ENCODE measurements around the gene SLC22A23. TPM values are rescaled to one million over a fixed set of nuclear protein-coding genes. Genes with fewer than 3 reads are reported as not detected.

The SLC22A23 gene
- total RNA-seq, 1 donor = 9.0 TPM

- TF ChIP-seq CTCF (IDR thresholded peaks at IDR 0.05; ENCODE audit: insufficient read depth, low read length) = no peak
These were observed 128.1 kb downstream of the SLC22A23 start for GRCh38 chr6:3328796-3329195.

GRCh38 chr6:3328145-3328544 is 128.7 kb downstream of the SLC22A23 start:
- no peak for TF ChIP-seq CTCF (IDR thresholded peaks at IDR 0.05; ENCODE audit: insufficient read depth, low read length)
- peak; percentile 56 for DNase-seq (ENCODE audit: low read depth)
- H3K4me3 ChIP-seq (ENCODE audit: low read depth, low read length) = no peak overlapping the region

More at GRCh38 chr6:3328796-3329195, 128.1 kb downstream of the SLC22A23 start:
- H3K4me3 ChIP-seq (ENCODE audit: low read depth, low read length) = no peak overlapping the region
- DNase-seq (ENCODE audit: low read depth) = no peak

GRCh38 chr6:3327403-3327802 is 129.4 kb downstream of the SLC22A23 start:
- no peak for DNase-seq (ENCODE audit: low read depth)
- no peak for TF ChIP-seq CTCF (IDR thresholded peaks at IDR 0.05; ENCODE audit: insufficient read depth, low read length)
- no peak overlapping the region for H3K4me3 ChIP-seq (ENCODE audit: low read depth, low read length)

DNA sequence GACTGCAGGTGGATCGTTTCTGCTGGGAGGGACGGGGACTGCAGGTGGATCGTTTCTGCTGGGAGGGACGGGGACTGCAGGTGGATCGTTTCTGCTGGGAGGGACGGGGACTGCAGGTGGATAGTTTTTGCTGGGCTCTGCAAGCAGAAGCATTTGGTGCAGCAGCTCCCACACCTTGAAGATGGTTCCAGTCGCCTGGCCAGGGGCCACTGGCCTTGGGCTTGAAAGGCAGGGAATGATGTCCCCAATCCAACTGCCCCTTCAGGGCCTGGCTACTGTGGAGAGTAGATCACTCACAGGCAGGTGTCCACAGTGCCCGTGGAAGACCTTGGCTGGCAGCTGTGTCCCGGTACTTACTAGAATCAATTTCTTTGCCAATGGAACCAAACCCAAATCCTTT is 129.9 kb downstream of the SLC22A23 start:
- no peak for TF ChIP-seq CTCF (IDR thresholded peaks at IDR 0.05; ENCODE audit: insufficient read depth, low read length)
- no peak for DNase-seq (ENCODE audit: low read depth)
- H3K4me3 ChIP-seq (ENCODE audit: low read depth, low read length) = no peak overlapping the region

DNA sequence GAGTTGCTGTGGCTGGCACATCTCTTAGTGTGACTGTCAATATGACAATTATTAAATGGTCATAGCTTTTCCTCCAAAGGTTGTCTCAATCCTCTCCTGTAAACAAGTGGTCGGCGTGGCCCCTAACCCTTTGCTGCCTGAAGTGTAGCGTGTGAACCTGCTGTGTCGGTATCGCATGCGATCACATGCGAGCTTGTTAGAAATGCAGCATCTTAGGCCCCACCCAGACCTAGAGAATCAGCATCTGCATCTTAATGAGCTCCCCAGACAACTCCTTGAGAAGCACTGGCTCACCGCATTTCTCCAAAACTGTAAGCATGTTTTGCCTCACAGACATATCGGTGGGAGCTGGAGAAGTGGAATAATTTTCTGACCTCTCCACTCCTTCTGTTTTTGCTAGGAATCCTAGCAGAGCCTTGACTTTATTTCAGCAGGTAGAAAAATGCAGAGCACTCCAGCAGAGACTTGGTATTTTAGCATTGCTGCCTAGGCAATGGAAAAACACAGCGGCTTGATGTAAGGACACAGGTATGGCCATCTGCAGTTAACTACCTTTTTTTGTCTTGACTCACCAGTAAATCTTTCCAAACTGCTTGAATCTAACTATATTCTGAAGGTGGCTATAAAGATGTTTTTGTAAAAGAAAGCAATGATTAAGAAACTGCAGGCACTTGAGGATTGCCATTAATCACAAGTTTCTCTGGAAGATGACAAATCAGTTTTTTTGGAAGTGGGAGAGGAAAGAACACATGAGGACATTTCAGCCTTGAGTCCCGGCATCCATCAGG is 130.5 kb downstream of the SLC22A23 start:
- peak; percentile 16 for DNase-seq (ENCODE audit: low read depth)
- H3K4me3 ChIP-seq (ENCODE audit: low read depth, low read length) = no peak overlapping the region
- TF ChIP-seq CTCF (IDR thresholded peaks at IDR 0.05; ENCODE audit: insufficient read depth, low read length) = no peak

DNA sequence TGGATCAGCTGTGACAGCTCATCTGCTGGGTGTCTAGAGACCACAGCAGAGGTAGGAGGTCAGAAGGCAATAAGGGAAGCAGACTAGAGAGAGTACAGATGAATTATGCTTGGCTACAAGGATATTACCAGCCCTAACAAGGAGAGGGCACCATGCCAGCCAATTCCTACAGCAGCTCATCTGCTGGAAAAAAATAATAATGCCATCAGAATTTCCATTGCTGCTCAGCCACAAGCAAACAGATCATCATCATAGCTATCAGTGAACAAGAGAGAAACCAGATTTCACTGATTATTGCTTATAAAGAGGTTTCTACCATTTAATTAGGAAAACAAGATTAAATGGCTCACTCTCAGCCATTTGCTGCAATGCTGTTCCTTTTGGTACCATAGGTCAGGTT is 131.6 kb downstream of the SLC22A23 start:
- no peak overlapping the region for H3K4me3 ChIP-seq (ENCODE audit: low read depth, low read length)
- peak; percentile 78 for DNase-seq (ENCODE audit: low read depth)
- no peak for TF ChIP-seq CTCF (IDR thresholded peaks at IDR 0.05; ENCODE audit: insufficient read depth, low read length)

Data from fibroblast of the aortic adventitia (primary cell).